Left lung (tissue), 10 donors: ENCODE results near the gene MEF2C. TPM values are rescaled to one million over a fixed set of nuclear protein-coding genes. Genes with fewer than 3 reads are reported as not detected.

Experiments
- ATAC-seq: fragments of 200-7000 bp; cut with Tn5 transposase; one replicate; pipeline ENCODE4 v1.9.1; 2020; ENCODE audit warnings: moderate library complexity
- DNase-seq, 4 donors: peaks; one replicate each; pipeline ENCODE4 v3.0.0-alpha.2; 2013 to 2020
- H3K27ac ChIP-seq, 2 donors: fragments of 200-600 bp; sonication (generic) in 1 of 2; one replicate each; pipeline versions ENCODE4 v1.5.0 to v1.8.0; 2020 to 2021
- H3K27me3 ChIP-seq, 2 donors: fragments of 200-600 bp; sonication (generic) in 1 of 2; one replicate each; pipeline versions ENCODE4 v1.5.0 to v1.8.0; 2020 to 2021
- H3K36me3 ChIP-seq, 2 donors: fragments of 200-600 bp; sonication (generic) in 1 of 2; one replicate each; pipeline versions ENCODE4 v1.5.0 to v1.8.0; 2020 to 2021
- H3K4me1 ChIP-seq, 2 donors: fragments of 200-600 bp; one replicate each; pipeline ENCODE4 v1.8.0; 2021
- H3K4me3 ChIP-seq, 2 donors: fragments of 200-600 bp; sonication (generic) in 1 of 2; one replicate each; pipeline versions ENCODE4 v1.5.0 to v1.8.0; 2020 to 2021; ENCODE audit warnings: mild to moderate bottlenecking in 1 of 2
- H3K9me3 ChIP-seq, 2 donors: fragments of 200-600 bp; sonication (generic) in 1 of 2; one replicate each; pipeline versions ENCODE4 v1.5.0 to v1.8.0; 2020 to 2021
- intact Hi-C, 2 donors: fragments of 100-400 bp; cut with DNase I; formaldehyde crosslinking; loops; one replicate each; pipeline versions ENCODE4 v1.11.2 to v1.14.2; 2022
- polyA plus RNA-seq, 6 donors: library from polyadenylated mRNA; unstranded; fragments of 120-200 nt; gene quantifications; one replicate each; pipeline ENCODE4 v1.2.1, GENCODE V29; 2013; ENCODE audit not compliant: insufficient read length in 6 of 6
- total RNA-seq, 2 donors: library from RNA; stranded (reverse); fragmentation: NEBNext Ultra II Directional; extraction: Animal tissue kit (Norgen Biotek cat#: 25700); gene quantifications; one replicate each; pipeline ENCODE4 v1.2.1, GENCODE V29; 2021
- TF ChIP-seq, protein P1 (sequence below), 2 donors: fragments of 200-600 bp; sonication (generic) in 1 of 2; IDR thresholded peaks; one replicate each; pipeline versions ENCODE4 v1.5.0 to v1.8.0; 2021; ENCODE audit warnings: antibody characterized with exemption in 2 of 2
- donor health status: DM: no; HTN: yes; CAD: no.
- donor health status: DM: no; HTN: no; CAD: no.

Gene MEF2C
- total and polyA plus RNA-seq, 8 donors, result 45.7 to 97.3 (median 81.5) TPM

DNA sequence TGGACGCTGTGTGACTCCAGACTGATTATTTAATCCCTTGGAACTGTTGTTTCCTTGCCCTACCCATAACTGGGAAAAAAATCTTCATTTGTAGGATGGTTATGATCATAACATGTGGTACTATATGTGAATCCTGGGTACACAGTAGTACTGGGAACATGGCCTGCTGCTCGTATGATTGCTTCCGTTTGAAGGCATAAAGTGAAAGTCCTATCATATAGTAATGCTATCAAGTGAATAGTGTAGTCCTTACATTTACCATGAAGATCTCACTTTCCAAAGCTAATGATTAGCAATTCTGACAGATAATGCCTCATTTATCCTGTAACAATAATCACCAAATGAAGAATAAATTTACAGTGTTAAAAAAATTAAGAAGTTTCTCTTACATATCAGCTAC is 53.2 kb downstream of the MEF2C start:
- no peak for ATAC-seq
- H3K9me3 ChIP-seq, result no peaks in the 10 kb centered on the region
- TF ChIP-seq, protein P1, sequence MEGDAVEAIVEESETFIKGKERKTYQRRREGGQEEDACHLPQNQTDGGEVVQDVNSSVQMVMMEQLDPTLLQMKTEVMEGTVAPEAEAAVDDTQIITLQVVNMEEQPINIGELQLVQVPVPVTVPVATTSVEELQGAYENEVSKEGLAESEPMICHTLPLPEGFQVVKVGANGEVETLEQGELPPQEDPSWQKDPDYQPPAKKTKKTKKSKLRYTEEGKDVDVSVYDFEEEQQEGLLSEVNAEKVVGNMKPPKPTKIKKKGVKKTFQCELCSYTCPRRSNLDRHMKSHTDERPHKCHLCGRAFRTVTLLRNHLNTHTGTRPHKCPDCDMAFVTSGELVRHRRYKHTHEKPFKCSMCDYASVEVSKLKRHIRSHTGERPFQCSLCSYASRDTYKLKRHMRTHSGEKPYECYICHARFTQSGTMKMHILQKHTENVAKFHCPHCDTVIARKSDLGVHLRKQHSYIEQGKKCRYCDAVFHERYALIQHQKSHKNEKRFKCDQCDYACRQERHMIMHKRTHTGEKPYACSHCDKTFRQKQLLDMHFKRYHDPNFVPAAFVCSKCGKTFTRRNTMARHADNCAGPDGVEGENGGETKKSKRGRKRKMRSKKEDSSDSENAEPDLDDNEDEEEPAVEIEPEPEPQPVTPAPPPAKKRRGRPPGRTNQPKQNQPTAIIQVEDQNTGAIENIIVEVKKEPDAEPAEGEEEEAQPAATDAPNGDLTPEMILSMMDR (IDR thresholded peaks at IDR 0.05), result no peak
- peak overlapping the region; percentile 34 to 71 for H3K27ac ChIP-seq
- intact Hi-C loops, result no loop called here
- H3K4me3 ChIP-seq, result no peak overlapping the region
- no peaks in the 10 kb centered on the region for H3K36me3 ChIP-seq
- H3K4me1 ChIP-seq, result peaks cover 4 to 69% of the 10 kb centered on the region in 2 donors
- DNase-seq, result no peak
- no peaks in the 10 kb centered on the region for H3K27me3 ChIP-seq

DNA sequence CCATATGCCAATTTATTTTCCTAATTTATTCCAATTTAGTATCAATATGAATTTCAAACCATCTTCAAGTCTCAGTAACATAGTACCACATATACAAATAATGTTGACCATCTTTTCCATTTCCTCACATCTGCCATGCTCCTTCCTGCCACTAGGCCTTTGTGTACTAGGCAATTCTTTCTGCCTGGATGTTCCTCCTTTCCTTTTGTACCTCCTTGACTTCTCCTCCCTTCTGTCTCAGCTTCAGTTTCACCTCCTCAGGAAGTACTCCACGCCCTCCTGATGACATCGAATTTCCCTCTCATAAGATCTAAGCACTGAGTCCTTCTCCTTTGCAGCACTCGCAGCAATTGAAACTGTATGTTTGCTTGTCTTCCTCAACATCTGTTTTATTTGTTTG is 53.9 kb downstream of the MEF2C start:
- DNase-seq (no peak), ATAC-seq (peak; percentile 8)
- peak overlapping the region; percentile 34 to 71 for H3K27ac ChIP-seq
- H3K4me1 ChIP-seq, result peaks cover 9 to 73% of the 10 kb centered on the region in 2 donors
- no peak overlapping the region for H3K4me3 ChIP-seq
- TF ChIP-seq, protein P1 (IDR thresholded peaks at IDR 0.05), result peak in 1 of 2 donors; percentile 35
- no peaks in the 10 kb centered on the region for H3K9me3 ChIP-seq
- intact Hi-C loops, result no loop called here
- H3K36me3 ChIP-seq, result no peaks in the 10 kb centered on the region
- H3K27me3 ChIP-seq, result no peaks in the 10 kb centered on the region

DNA sequence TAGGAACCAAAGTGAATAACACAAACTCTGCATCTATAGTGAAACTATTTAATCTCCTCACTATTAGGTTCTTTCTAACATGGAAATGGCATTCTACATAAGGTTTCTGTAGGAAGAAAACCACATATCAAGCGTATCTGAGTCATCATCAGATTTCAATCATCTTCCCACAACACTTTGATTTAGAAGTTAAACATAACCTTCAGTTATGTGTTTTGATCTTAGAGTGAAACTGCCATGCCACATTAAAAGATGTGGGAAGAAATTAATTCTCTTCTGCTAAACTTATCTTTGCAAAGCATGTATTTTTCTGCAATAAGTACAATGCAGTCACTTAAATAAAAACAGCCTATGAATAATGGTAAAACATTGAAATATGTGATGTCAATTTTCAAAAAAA is 55.0 kb downstream of the MEF2C start:
- ATAC-seq, result no peak
- TF ChIP-seq, protein P1 (IDR thresholded peaks at IDR 0.05), result no peak
- H3K36me3 ChIP-seq, result no peaks in the 10 kb centered on the region
- intact Hi-C loops, result no loop called here
- no peaks in the 10 kb centered on the region for H3K27me3 ChIP-seq
- DNase-seq, result no peak
- H3K27ac ChIP-seq, result peak overlapping the region in 1 of 2 donors; percentile 71
- H3K4me1 ChIP-seq, result peaks cover 9 to 66% of the 10 kb centered on the region in 2 donors
- no peak overlapping the region for H3K4me3 ChIP-seq
- H3K9me3 ChIP-seq, result no peaks in the 10 kb centered on the region

DNA sequence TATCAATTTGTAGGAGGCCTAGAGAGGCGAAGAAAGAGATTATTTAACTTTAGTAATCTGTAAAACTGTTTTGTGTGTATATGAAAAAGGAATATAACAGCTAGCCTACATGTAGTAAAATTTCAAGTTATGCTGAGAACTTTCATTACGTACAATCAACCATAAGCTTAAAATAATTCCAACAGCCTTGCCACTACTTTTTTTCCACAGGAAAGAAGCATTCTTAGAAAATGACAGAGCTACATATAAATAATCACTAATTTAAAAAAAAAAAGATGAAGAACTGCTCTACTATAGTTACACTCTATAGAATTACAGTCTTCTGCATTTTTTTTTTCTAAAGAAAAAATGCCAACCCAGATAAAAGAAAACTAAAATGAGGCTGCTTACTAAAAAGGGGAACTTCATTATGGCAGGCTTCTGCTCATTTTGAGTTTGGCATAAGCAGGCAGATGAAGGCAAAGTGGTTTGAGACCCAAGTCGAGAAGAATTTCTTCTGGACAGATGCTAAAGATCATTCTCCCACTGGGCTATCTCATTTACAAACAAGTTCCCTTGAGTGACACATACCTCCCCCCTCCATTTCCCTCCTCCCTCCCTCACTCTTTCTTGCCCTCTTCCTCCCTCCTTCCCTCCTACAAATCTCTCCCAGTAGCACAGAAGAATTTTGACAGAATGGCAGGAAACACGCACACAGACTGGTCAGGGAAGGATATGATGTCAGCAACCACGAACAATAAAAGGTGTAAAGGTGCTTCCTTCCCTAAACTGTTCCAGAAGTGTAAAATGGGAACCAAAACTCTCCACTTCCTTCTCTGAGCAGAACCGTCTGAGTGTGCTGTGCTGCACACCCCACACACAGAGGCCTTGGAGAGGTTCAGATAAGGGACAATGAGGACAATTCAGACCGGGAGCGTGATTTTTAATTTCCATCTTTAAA is 56.1 kb downstream of the MEF2C start:
- H3K4me1 ChIP-seq, result peaks cover 9 to 61% of the 10 kb centered on the region in 2 donors

More for the DNA sequence above, 56.1 kb downstream of the MEF2C start:
- ATAC-seq, result peak; percentile 83
- peak in 3 of 4 donors; percentile 15 to 57 (median 49) for DNase-seq
- no peaks in the 10 kb centered on the region for H3K9me3 ChIP-seq
- TF ChIP-seq, protein P1 (IDR thresholded peaks at IDR 0.05), result no peak
- H3K4me3 ChIP-seq, result no peak overlapping the region
- no peaks in the 10 kb centered on the region for H3K27me3 ChIP-seq
- intact Hi-C loops, result no loop called here
- H3K27ac ChIP-seq, result peak overlapping the region; percentile 67 to 71
- H3K36me3 ChIP-seq, result no peaks in the 10 kb centered on the region
